ENCODE results near the gene GAB2.

GAB2 gene

GRCh38 chr11:78426845-78427244 lies 9.2 kb upstream of the GAB2 start:
- no peak for DNase-seq
- Mint-ChIP-seq H3K9me3 (no peaks in the 10 kb centered on the region), H3K4me3 (no peak overlapping the region), H3K27ac (no peak overlapping the region), H3K36me3 (ENCODE audit: low read depth) (peaks cover 4% of the 10 kb centered on the region), H3K4me1 (no peaks in the 10 kb centered on the region), H3K27me3 (ENCODE audit: low read depth, poor library complexity) (peaks cover 5% of the 10 kb centered on the region)
- no peak for TF ChIP-seq CTCF (IDR thresholded peaks at IDR 0.05)

- no peak for TF ChIP-seq CTCF (IDR thresholded peaks at IDR 0.05)
Observed at GRCh38 chr11:78425399-78426070, 7.9 kb upstream of the GAB2 start.

GRCh38 chr11:78424334-78425270 lies 7.0 kb upstream of the GAB2 start:
- peaks cover 12% of the 10 kb centered on the region for H3K4me1 Mint-ChIP-seq
- TF ChIP-seq CTCF (IDR thresholded peaks at IDR 0.05) = no peak
- peaks cover 17% of the 10 kb centered on the region for H3K27me3 Mint-ChIP-seq (ENCODE audit: low read depth, poor library complexity)
- no peaks in the 10 kb centered on the region for H3K9me3 Mint-ChIP-seq
- no peak for DNase-seq
- H3K27ac Mint-ChIP-seq = peak overlapping the region; percentile 69
- peaks cover 4% of the 10 kb centered on the region for H3K36me3 Mint-ChIP-seq (ENCODE audit: low read depth)
- no peak overlapping the region for H3K4me3 Mint-ChIP-seq

More at GRCh38 chr11:78425399-78426070, 7.9 kb upstream of the GAB2 start:
- DNase-seq = no peak
- no peaks in the 10 kb centered on the region for H3K9me3 Mint-ChIP-seq
- H3K4me3 Mint-ChIP-seq = no peak overlapping the region
- peaks cover 7% of the 10 kb centered on the region for H3K4me1 Mint-ChIP-seq
- H3K27ac Mint-ChIP-seq = no peak overlapping the region
- peaks cover 4% of the 10 kb centered on the region for H3K36me3 Mint-ChIP-seq (ENCODE audit: low read depth)
- peaks cover 11% of the 10 kb centered on the region for H3K27me3 Mint-ChIP-seq (ENCODE audit: low read depth, poor library complexity)

- Mint-ChIP-seq H3K36me3 (ENCODE audit: low read depth) (peaks cover 4% of the 10 kb centered on the region), H3K4me1 (peaks cover 26% of the 10 kb centered on the region), H3K4me3 (no peak overlapping the region), H3K27ac (no peak overlapping the region), H3K27me3 (ENCODE audit: low read depth, poor library complexity) (peaks cover 31% of the 10 kb centered on the region), H3K9me3 (no peaks in the 10 kb centered on the region)
- TF ChIP-seq CTCF (IDR thresholded peaks at IDR 0.05) = no peak
- DNase-seq = no peak
Observed at GRCh38 chr11:78423241-78423640, 5.6 kb upstream of the GAB2 start.

- DNase-seq = peak; percentile 5
- H3K36me3 Mint-ChIP-seq (ENCODE audit: low read depth) = peaks cover 4% of the 10 kb centered on the region
- H3K4me3 Mint-ChIP-seq = no peak overlapping the region
- H3K27me3 Mint-ChIP-seq (ENCODE audit: low read depth, poor library complexity) = peaks cover 28% of the 10 kb centered on the region
- TF ChIP-seq CTCF (IDR thresholded peaks at IDR 0.05) = no peak
- H3K4me1 Mint-ChIP-seq = peaks cover 38% of the 10 kb centered on the region
- no peaks in the 10 kb centered on the region for H3K9me3 Mint-ChIP-seq
- peak overlapping the region; percentile 39 for H3K27ac Mint-ChIP-seq
Observed at GRCh38 chr11:78420796-78421209, 3.2 kb upstream of the GAB2 start.

Measured in nephron progenitor cell (in vitro differentiated cells).